ENCODE measurements around the gene FADS6.

FADS6 gene

GRCh38 chr17:74875155-74875976 is 18.1 kb downstream of the FADS6 start:
- TF ChIP-seq CTCF (IDR thresholded peaks at IDR 0.05; ENCODE audit: low read depth, low read length, missing control alignments) = no peak
- no peak overlapping the region for H3K4me3 ChIP-seq (replicated peaks; ENCODE audit: low read depth, low read length)
- no peak for DNase-seq (ENCODE audit: extremely low read depth, low read depth)

- no peak for TF ChIP-seq CTCF (IDR thresholded peaks at IDR 0.05; ENCODE audit: low read depth, low read length, missing control alignments)
- H3K4me3 ChIP-seq (replicated peaks; ENCODE audit: low read depth, low read length) = no peak overlapping the region
- DNase-seq (ENCODE audit: extremely low read depth, low read depth) = no peak
Measured at GRCh38 chr17:74874615-74875037, 18.8 kb downstream of the FADS6 start.

- DNase-seq (ENCODE audit: extremely low read depth, low read depth) = no peak
- TF ChIP-seq CTCF (IDR thresholded peaks at IDR 0.05; ENCODE audit: low read depth, low read length, missing control alignments) = no peak
- peak overlapping the region; percentile 95 for H3K4me3 ChIP-seq (replicated peaks; ENCODE audit: low read depth, low read length)
Measured at GRCh38 chr17:74873874-74874614, 19.4 kb downstream of the FADS6 start.

GRCh38 chr17:74873037-74873873 is 20.2 kb downstream of the FADS6 start:
- TF ChIP-seq CTCF (IDR thresholded peaks at IDR 0.05; ENCODE audit: low read depth, low read length, missing control alignments) = no peak
- peak overlapping the region; percentile 95 for H3K4me3 ChIP-seq (replicated peaks; ENCODE audit: low read depth, low read length)
- DNase-seq (ENCODE audit: extremely low read depth, low read depth) = peak; percentile 99

GRCh38 chr17:74872313-74873036 is 21.0 kb downstream of the FADS6 start, which contains the start of gene FDXR:
TSS of gene FDXR (minus strand) at chr17:74872994. CDS start at chr17:74872944, 50 bp downstream.
- no peak for DNase-seq (ENCODE audit: extremely low read depth, low read depth)
- TF ChIP-seq CTCF (IDR thresholded peaks at IDR 0.05; ENCODE audit: low read depth, low read length, missing control alignments) = no peak
- H3K4me3 ChIP-seq (replicated peaks; ENCODE audit: low read depth, low read length) = peak within 1 kb of the TSS; percentile 95
